K562 (cell line): Measurements from ENCODE around the gene FMO5. TPM values are rescaled to one million over a fixed set of nuclear protein-coding genes. Genes with fewer than 3 reads are reported as not detected.

Source experiments
- ATAC-seq: fragments of 200-7000 bp; cut with Tn5 transposase; 3 replicates; pipeline ENCODE4 v1.9.1; 2020; ENCODE audit warnings: moderate library complexity
- BruUV-seq: library from RNA; stranded (reverse); fragments of 400-500 nt; replicated peaks from 2 replicates; lab custom pipeline; 2021; lab: Mats Ljungman, UMichigan
- CTCF ChIA-PET: fragments of 300-600 bp; formaldehyde crosslinking; extraction: SDS; loops from one replicate; lab custom pipeline; 2021; ENCODE audit warnings: low intra/inter-chr PET ratio; lab: Yijun Ruan, JAX
- POLR2A ChIA-PET: fragments of 300-600, 350-650 bp; sonication (Branson Sonifier 250); formaldehyde crosslinking; extraction: SDS; loops from one replicate; lab custom pipeline; 2021; ENCODE audit warnings: antibody characterized with exemption, inconsistent platforms; lab: Yijun Ruan, JAX
- DNase-seq, 4 experiments: peaks; one replicate each; pipeline versions ENCODE4 v3.0.0 to v3.0.0-alpha.2; 2011 to 2018; ENCODE audit warnings: low spot score in 3 of 4, mixed read lengths in 3 of 4; ENCODE audit errors: extremely low read depth in 1 of 4
- FAIRE-seq: peaks from 2 replicates; lab custom pipeline; 2011; peaks lifted over from hg19 to GRCh38; lab: Jason Lieb, UNC
- H2AFZ ChIP-seq: 2 replicates; pipeline ENCODE4 v1.6.0; 2011; ENCODE audit warnings: low read depth, low read length, control low read depth, inconsistent platforms
- H3K27ac ChIP-seq: fragments of 200-600 bp; 3 replicates; pipeline ENCODE4 v1.8.0; 2011; ENCODE audit warnings: low read depth, mild to moderate bottlenecking, control low read depth, inconsistent platforms, low read length, moderate library complexity, mixed read lengths; ENCODE audit errors: extremely low read depth
- H3K27me3 ChIP-seq, 2 experiments: fragments of 300-600 bp in 1 of 2; 2 replicates in 1 of 2; 3 replicates in 1 of 2; pipeline versions ENCODE4 v1.6.0 to v1.8.0; 2011; ENCODE audit warnings: inconsistent platforms in 2 of 2, low read length in 2 of 2, mild to moderate bottlenecking in 1 of 2, mixed read lengths in 1 of 2, moderate library complexity in 1 of 2; ENCODE audit not compliant: control insufficient read depth in 2 of 2, insufficient read depth in 2 of 2
- H3K36me3 ChIP-seq: fragments of 300-600 bp; 3 replicates; pipeline ENCODE4 v1.8.0; 2011; ENCODE audit warnings: mild to moderate bottlenecking, low read length, inconsistent platforms; ENCODE audit not compliant: control insufficient read depth, insufficient read depth
- H3K4me1 ChIP-seq, 2 experiments: fragments of 200-600 bp in 1 of 2; replicated peaks in 1 of 2; 2 replicates in 1 of 2; 3 replicates in 1 of 2; pipeline versions ENCODE4 v1.5.1 to v1.8.0; 2011; ENCODE audit warnings: inconsistent platforms in 2 of 2, low read length in 2 of 2, mild to moderate bottlenecking in 1 of 2, mixed read lengths in 1 of 2, moderate library complexity in 1 of 2; ENCODE audit not compliant: control insufficient read depth in 2 of 2, insufficient read depth in 2 of 2
- H3K4me2 ChIP-seq: 2 replicates; pipeline ENCODE4 v1.6.1; 2011; ENCODE audit warnings: low read length, control low read depth, inconsistent platforms, mixed read lengths; ENCODE audit not compliant: insufficient read depth
- H3K4me3 ChIP-seq: fragments of 200-600 bp; sonication (generic), shearing (Covaris generic); 2 replicates; pipeline ENCODE4 v1.5.1; 2016; ENCODE audit warnings: control low read depth, inconsistent platforms
- H3K79me2 ChIP-seq: fragments of 200-600 bp; 3 replicates; pipeline ENCODE4 v1.8.0; 2011; ENCODE audit warnings: low read length, inconsistent platforms; ENCODE audit not compliant: control insufficient read depth, insufficient read depth
- H3K9ac ChIP-seq, 2 experiments: 2 replicates each; pipeline versions ENCODE4 v1.6.0 to v1.6.1; 2011; ENCODE audit warnings: low read depth in 2 of 2, low read length in 2 of 2, control low read depth in 1 of 2, inconsistent platforms in 1 of 2, mild to moderate bottlenecking in 1 of 2, mixed read lengths in 1 of 2; ENCODE audit not compliant: insufficient read depth in 1 of 2
- H3K9me1 ChIP-seq: one replicate; pipeline ENCODE4 v1.6.0; 2011; ENCODE audit warnings: inconsistent platforms, mild to moderate bottlenecking, low read length, moderate library complexity; ENCODE audit not compliant: control insufficient read depth, insufficient read depth
- H3K9me3 ChIP-seq: replicated peaks from 2 replicates; pipeline ENCODE4 v1.5.1; 2011; ENCODE audit warnings: low read depth, low read length, inconsistent platforms; ENCODE audit not compliant: control insufficient read depth, insufficient read depth
- H4K20me1 ChIP-seq: replicated peaks from 2 replicates; pipeline ENCODE4 v1.6.1; 2011; ENCODE audit warnings: low read length, inconsistent platforms, mixed read lengths; ENCODE audit not compliant: control insufficient read depth, insufficient read depth
- TEAD1 ChIP-seq, 2 experiments: fragments of 450-650 bp in 1 of 2; sonication (generic) in 1 of 2; formaldehyde crosslinking; IDR thresholded peaks; 2 replicates each; pipeline versions ENCODE4 v1.4.0 to v1.8.0; 2020 to 2022; ENCODE audit warnings: mild to moderate bottlenecking in 2 of 2, missing genetic modification reagents in 1 of 2
- WGBS: fragments of 100-300 bp; shearing (Covaris generic); methylation state at CpG from one replicate; pipeline ENCODE4 v1.1.6; 2016; ENCODE audit warnings: low coverage, mixed read lengths; ENCODE audit not compliant: insufficient coverage; ENCODE audit errors: missing lambda C conversion rate; 5-methylcytosine and 5-hydroxymethylcytosine counted together
- in situ Hi-C: fragments of 300-500 bp; cut with MboI; formaldehyde crosslinking; loops from 4 replicates; pipeline ENCODE4 v1.15.0; 2018; ENCODE audit warnings: inconsistent platforms, mixed read lengths
- intact Hi-C: fragments of 100-400 bp; cut with micrococcal nuclease; formaldehyde crosslinking; loops from 2 replicates; pipeline ENCODE4 v1.14.2; 2022
- polyA plus RNA-seq, 8 experiments: library from polyadenylated mRNA; depleted of rRNA in 4 of 8; stranded (reverse) in 5 of 8; unstranded in 3 of 8; fragments of >200 nt; fragmentation: Nextera tagmentation in 2 of 8; fragmentation: Illumina TruSeq in 1 of 8; extraction: Ambion mirVana in 2 of 8; extraction: Trizol in 1 of 8; gene quantifications; 2 replicates each; pipeline versions ENCODE4 v1.2.1 to v1.2.3, GENCODE V29; 2011 to 2014; ENCODE audit warnings: inconsistent platforms in 1 of 8, missing spikeins in 1 of 8
- total RNA-seq, 7 experiments: library from RNA; depleted of rRNA in 6 of 7; stranded (reverse); fragments of >200 nt in 6 of 7; fragmentation: Illumina TruSeq in 2 of 7; extraction: Trizol in 2 of 7; gene quantifications; 2 replicates each; pipeline versions ENCODE4 v1.2.1 to v1.2.3, GENCODE V29; 2011 to 2021; ENCODE audit warnings: low replicate concordance in 1 of 7
- TF ChIP-seq, protein P1 (sequence below), 3 experiments: IDR thresholded peaks in 2 of 3; conservative IDR thresholded peaks in 1 of 3; 2 replicates each; pipeline ENCODE4 v1.5.1; 2011 to 2012; ENCODE audit warnings: low read length in 3 of 3, mild to moderate bottlenecking in 3 of 3, control low read depth in 2 of 3, improper control_type of control experiment in 1 of 3, inconsistent platforms in 1 of 3, low read depth in 1 of 3, mixed read lengths in 1 of 3, moderate library complexity in 1 of 3; ENCODE audit not compliant: insufficient read depth in 2 of 3
- TF ChIP-seq, protein P2 (sequence below), 2 experiments: fragments of 450-650 bp; formaldehyde crosslinking in 1 of 2; IDR thresholded peaks; 2 replicates each; pipeline versions ENCODE4 v1.4.0 to v1.6.1; 2014 to 2020; ENCODE audit warnings: mild to moderate bottlenecking in 2 of 2, borderline replicate concordance in 1 of 2, low read depth in 1 of 2

The FMO5 gene
- total and polyA plus RNA-seq, 9 of the 15 experiments (the other 6 are each of a cell fraction or from before 2014, with no cell fraction given) = 0.11 to 0.69 (median 0.19) TPM; not detected in 1

DNA sequence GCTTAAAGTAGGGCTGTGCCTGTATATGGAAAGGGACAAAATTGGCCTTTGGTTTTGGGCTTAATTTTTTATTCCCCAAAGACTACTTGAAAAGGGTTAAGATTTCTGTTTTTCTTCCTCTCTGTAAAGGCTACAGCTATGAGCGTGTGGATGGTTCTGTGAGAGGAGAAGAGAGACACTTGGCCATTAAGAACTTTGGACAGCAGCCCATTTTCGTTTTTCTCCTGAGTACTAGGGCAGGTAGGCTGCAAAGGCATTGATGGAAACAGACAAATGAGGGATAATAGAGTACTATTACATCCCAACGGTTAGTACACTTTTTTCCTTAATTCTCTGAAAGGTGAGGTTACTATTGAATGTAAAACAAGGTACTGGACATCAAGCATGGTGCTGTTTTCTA lies 46.9 kb upstream of the FMO5 start:
- CTCF ChIA-PET = interaction anchor here (0.7 to 2.5 kb wide), 3 partner anchors 99 to 621 kb away, joined by 4 to 15 read pairs (median 4); no protein-coding TSS in a partner anchor
- TF ChIP-seq, protein P1, sequence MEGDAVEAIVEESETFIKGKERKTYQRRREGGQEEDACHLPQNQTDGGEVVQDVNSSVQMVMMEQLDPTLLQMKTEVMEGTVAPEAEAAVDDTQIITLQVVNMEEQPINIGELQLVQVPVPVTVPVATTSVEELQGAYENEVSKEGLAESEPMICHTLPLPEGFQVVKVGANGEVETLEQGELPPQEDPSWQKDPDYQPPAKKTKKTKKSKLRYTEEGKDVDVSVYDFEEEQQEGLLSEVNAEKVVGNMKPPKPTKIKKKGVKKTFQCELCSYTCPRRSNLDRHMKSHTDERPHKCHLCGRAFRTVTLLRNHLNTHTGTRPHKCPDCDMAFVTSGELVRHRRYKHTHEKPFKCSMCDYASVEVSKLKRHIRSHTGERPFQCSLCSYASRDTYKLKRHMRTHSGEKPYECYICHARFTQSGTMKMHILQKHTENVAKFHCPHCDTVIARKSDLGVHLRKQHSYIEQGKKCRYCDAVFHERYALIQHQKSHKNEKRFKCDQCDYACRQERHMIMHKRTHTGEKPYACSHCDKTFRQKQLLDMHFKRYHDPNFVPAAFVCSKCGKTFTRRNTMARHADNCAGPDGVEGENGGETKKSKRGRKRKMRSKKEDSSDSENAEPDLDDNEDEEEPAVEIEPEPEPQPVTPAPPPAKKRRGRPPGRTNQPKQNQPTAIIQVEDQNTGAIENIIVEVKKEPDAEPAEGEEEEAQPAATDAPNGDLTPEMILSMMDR (IDR thresholded peaks at IDR 0.05 in 2 of 3, conservative IDR thresholded peaks at IDR 0.05 in 1 of 3; ENCODE audit: insufficient read depth in 2 of 3, low read depth in 1 of 3, low read length in 3 of 3) = no peak
- TF ChIP-seq, protein P2, sequence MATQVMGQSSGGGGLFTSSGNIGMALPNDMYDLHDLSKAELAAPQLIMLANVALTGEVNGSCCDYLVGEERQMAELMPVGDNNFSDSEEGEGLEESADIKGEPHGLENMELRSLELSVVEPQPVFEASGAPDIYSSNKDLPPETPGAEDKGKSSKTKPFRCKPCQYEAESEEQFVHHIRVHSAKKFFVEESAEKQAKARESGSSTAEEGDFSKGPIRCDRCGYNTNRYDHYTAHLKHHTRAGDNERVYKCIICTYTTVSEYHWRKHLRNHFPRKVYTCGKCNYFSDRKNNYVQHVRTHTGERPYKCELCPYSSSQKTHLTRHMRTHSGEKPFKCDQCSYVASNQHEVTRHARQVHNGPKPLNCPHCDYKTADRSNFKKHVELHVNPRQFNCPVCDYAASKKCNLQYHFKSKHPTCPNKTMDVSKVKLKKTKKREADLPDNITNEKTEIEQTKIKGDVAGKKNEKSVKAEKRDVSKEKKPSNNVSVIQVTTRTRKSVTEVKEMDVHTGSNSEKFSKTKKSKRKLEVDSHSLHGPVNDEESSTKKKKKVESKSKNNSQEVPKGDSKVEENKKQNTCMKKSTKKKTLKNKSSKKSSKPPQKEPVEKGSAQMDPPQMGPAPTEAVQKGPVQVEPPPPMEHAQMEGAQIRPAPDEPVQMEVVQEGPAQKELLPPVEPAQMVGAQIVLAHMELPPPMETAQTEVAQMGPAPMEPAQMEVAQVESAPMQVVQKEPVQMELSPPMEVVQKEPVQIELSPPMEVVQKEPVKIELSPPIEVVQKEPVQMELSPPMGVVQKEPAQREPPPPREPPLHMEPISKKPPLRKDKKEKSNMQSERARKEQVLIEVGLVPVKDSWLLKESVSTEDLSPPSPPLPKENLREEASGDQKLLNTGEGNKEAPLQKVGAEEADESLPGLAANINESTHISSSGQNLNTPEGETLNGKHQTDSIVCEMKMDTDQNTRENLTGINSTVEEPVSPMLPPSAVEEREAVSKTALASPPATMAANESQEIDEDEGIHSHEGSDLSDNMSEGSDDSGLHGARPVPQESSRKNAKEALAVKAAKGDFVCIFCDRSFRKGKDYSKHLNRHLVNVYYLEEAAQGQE (IDR thresholded peaks at IDR 0.05; ENCODE audit: borderline replicate concordance) = peak; percentile 33; the same call in 1 of the 2 replicates
- TF ChIP-seq, protein P2 (CRISPR knock-in tag; IDR thresholded peaks at IDR 0.05; ENCODE audit: low read depth) = no peak
- TF ChIP-seq TEAD1 (CRISPR knock-in tag; IDR thresholded peaks at IDR 0.05) = no peak
- TF ChIP-seq, all 486 proteins: peak for 1
- no peak overlapping the region for H3K27ac ChIP-seq
- FAIRE-seq = no peak
- POLR2A ChIA-PET = interaction anchor here (1.1 kb wide), 1 partner anchor 14 kb away, joined by 3 read pairs; no protein-coding TSS in a partner anchor
- H3K9me3 ChIP-seq = no peaks in the 10 kb centered on the region
- peaks cover 0 to 2% of the 10 kb centered on the region in 2 experiments; a peak in 2 of 5 replicates for H3K4me1 ChIP-seq
- no peak overlapping the region for H2AFZ ChIP-seq
- intact Hi-C loops = loop anchor here (5.0 kb wide), 3 partner anchors 120 to 370 kb away; no protein-coding TSS in a partner anchor
- 77% methylated on average over 2 of the region's 3 CpGs for WGBS
- DNase-seq = no peak
- H3K36me3 ChIP-seq = peaks cover 97% of the 10 kb centered on the region
- no peak overlapping the region for H3K4me2 ChIP-seq
- H3K4me3 ChIP-seq = no peak overlapping the region
- no peaks in the 10 kb centered on the region for H3K9me1 ChIP-seq
- no peaks in the 10 kb centered on the region for H3K79me2 ChIP-seq
- no peak overlapping the region for H3K9ac ChIP-seq
- in situ Hi-C loops = loop anchor here (5.0 to 10.0 kb wide), 2 partner anchors 115 to 623 kb away; no protein-coding TSS in a partner anchor
- no peak for ATAC-seq
- no peaks in the 10 kb centered on the region for H3K27me3 ChIP-seq
- H4K20me1 ChIP-seq = no peaks in the 10 kb centered on the region
- BruUV-seq = no TSS peak
